ENCODE results near the gene HHAT.

Gene HHAT

GRCh38 chr1:210292231-210292871 lies 36.4 kb upstream of the HHAT start:
- peak overlapping the region; percentile 93 for H2AFZ ChIP-seq (ENCODE audit: low read length)
- no peak for TF ChIP-seq EZH2 (optimal IDR thresholded peaks at IDR 0.05; ENCODE audit: low read depth, low read length)
- peak; percentile 70 for TF ChIP-seq CTCF (IDR thresholded peaks at IDR 0.05; ENCODE audit: low read length)
- peak; percentile 74 for DNase-seq
- H3K9ac ChIP-seq (ENCODE audit: low read length), result peak overlapping the region; percentile 54; the same call in 1 of the 2 replicates
- no peaks in the 10 kb centered on the region for H3K36me3 ChIP-seq (replicated peaks; ENCODE audit: insufficient read depth, low read length)
- no peaks in the 10 kb centered on the region for H3K4me1 ChIP-seq (ENCODE audit: low read length)
- H3K79me2 ChIP-seq (ENCODE audit: low read length), result no peaks in the 10 kb centered on the region
- H3K4me2 ChIP-seq (ENCODE audit: low read depth, low read length), result peak overlapping the region; percentile 93
- H3K9me2 ChIP-seq (replicated peaks; ENCODE audit: insufficient read depth, low read length), result no peaks in the 10 kb centered on the region
- H3K4me3 ChIP-seq (ENCODE audit: low read length), result peak overlapping the region; percentile 60
- no peaks in the 10 kb centered on the region for H4K20me1 ChIP-seq (ENCODE audit: insufficient read depth, low read length)
- H3K27ac ChIP-seq (ENCODE audit: low read length), result no peak overlapping the region
- no peaks in the 10 kb centered on the region for H3K9me3 ChIP-seq (replicated peaks; ENCODE audit: insufficient read depth, low read length)
- H3K27me3 ChIP-seq (replicated peaks; ENCODE audit: insufficient read depth, low read length), result no peaks in the 10 kb centered on the region
- no peaks in the 10 kb centered on the region for H3F3A ChIP-seq (ENCODE audit: insufficient read depth, low read length)

GRCh38 chr1:210293171-210293607 lies 35.5 kb upstream of the HHAT start:
- no peaks in the 10 kb centered on the region for H3K4me1 ChIP-seq (ENCODE audit: low read length)
- H3K27ac ChIP-seq (ENCODE audit: low read length), result no peak overlapping the region
- H3K9me2 ChIP-seq (replicated peaks; ENCODE audit: insufficient read depth, low read length), result no peaks in the 10 kb centered on the region
- no peak for DNase-seq
- H3K36me3 ChIP-seq (replicated peaks; ENCODE audit: insufficient read depth, low read length), result no peaks in the 10 kb centered on the region
- H3F3A ChIP-seq (ENCODE audit: insufficient read depth, low read length), result no peaks in the 10 kb centered on the region
- H3K4me3 ChIP-seq (ENCODE audit: low read length), result peak overlapping the region; percentile 60; the same call in 1 of the 2 replicates
- no peaks in the 10 kb centered on the region for H3K27me3 ChIP-seq (replicated peaks; ENCODE audit: insufficient read depth, low read length)
- no peak overlapping the region for H3K9ac ChIP-seq (ENCODE audit: low read length)
- TF ChIP-seq EZH2phosphoT487 (IDR thresholded peaks at IDR 0.05; ENCODE audit: low read length), result no peak
- H4K20me1 ChIP-seq (ENCODE audit: insufficient read depth, low read length), result no peaks in the 10 kb centered on the region
- no peaks in the 10 kb centered on the region for H3K79me2 ChIP-seq (ENCODE audit: low read length)
- no peaks in the 10 kb centered on the region for H3K9me3 ChIP-seq (replicated peaks; ENCODE audit: insufficient read depth, low read length)
- peak overlapping the region; percentile 93; the same call in 1 of the 2 replicates for H2AFZ ChIP-seq (ENCODE audit: low read length)
- peak overlapping the region; percentile 93; the same call in 1 of the 2 replicates for H3K4me2 ChIP-seq (ENCODE audit: low read depth, low read length)

GRCh38 chr1:210294999-210295745 lies 33.5 kb upstream of the HHAT start:
- Histone ChIP-seq H3K9me3 (replicated peaks; ENCODE audit: insufficient read depth, low read length) (no peaks in the 10 kb centered on the region), H3K4me2 (ENCODE audit: low read depth, low read length) (no peak overlapping the region), H3K4me3 (ENCODE audit: low read length) (no peak overlapping the region), H3K79me2 (ENCODE audit: low read length) (no peaks in the 10 kb centered on the region), H2AFZ (ENCODE audit: low read length) (no peak overlapping the region), H4K20me1 (ENCODE audit: insufficient read depth, low read length) (no peaks in the 10 kb centered on the region), H3K4me1 (ENCODE audit: low read length) (no peaks in the 10 kb centered on the region), H3F3A (ENCODE audit: insufficient read depth, low read length) (no peaks in the 10 kb centered on the region), H3K27me3 (replicated peaks; ENCODE audit: insufficient read depth, low read length) (no peaks in the 10 kb centered on the region), H3K9ac (ENCODE audit: low read length) (no peak overlapping the region), H3K9me2 (replicated peaks; ENCODE audit: insufficient read depth, low read length) (no peaks in the 10 kb centered on the region), H3K36me3 (replicated peaks; ENCODE audit: insufficient read depth, low read length) (no peaks in the 10 kb centered on the region), H3K27ac (ENCODE audit: low read length) (no peak overlapping the region)
- no peak for TF ChIP-seq EZH2 (optimal IDR thresholded peaks at IDR 0.05; ENCODE audit: low read depth, low read length)
- no peak for TF ChIP-seq EZH2phosphoT487 (IDR thresholded peaks at IDR 0.05; ENCODE audit: low read length)
- TF ChIP-seq CTCF (IDR thresholded peaks at IDR 0.05; ENCODE audit: low read length), result no peak
- DNase-seq, result no peak

GRCh38 chr1:210296682-210297081 lies 32.0 kb upstream of the HHAT start:
- TF ChIP-seq EZH2phosphoT487 (IDR thresholded peaks at IDR 0.05; ENCODE audit: low read length), result no peak
- TF ChIP-seq EZH2 (optimal IDR thresholded peaks at IDR 0.05; ENCODE audit: low read depth, low read length), result no peak
- TF ChIP-seq CTCF (IDR thresholded peaks at IDR 0.05; ENCODE audit: low read length), result no peak
- no peaks in the 10 kb centered on the region for H3K9me3 ChIP-seq (replicated peaks; ENCODE audit: insufficient read depth, low read length)
- H3K9ac ChIP-seq (ENCODE audit: low read length), result no peak overlapping the region
- no peaks in the 10 kb centered on the region for H3K9me2 ChIP-seq (replicated peaks; ENCODE audit: insufficient read depth, low read length)
- H3K4me2 ChIP-seq (ENCODE audit: low read depth, low read length), result no peak overlapping the region
- no peak overlapping the region for H3K4me3 ChIP-seq (ENCODE audit: low read length)
- H3F3A ChIP-seq (ENCODE audit: insufficient read depth, low read length), result no peaks in the 10 kb centered on the region
- no peaks in the 10 kb centered on the region for H3K79me2 ChIP-seq (ENCODE audit: low read length)
- no peaks in the 10 kb centered on the region for H3K27me3 ChIP-seq (replicated peaks; ENCODE audit: insufficient read depth, low read length)
- H3K36me3 ChIP-seq (replicated peaks; ENCODE audit: insufficient read depth, low read length), result no peaks in the 10 kb centered on the region
- no peak for DNase-seq
- no peaks in the 10 kb centered on the region for H4K20me1 ChIP-seq (ENCODE audit: insufficient read depth, low read length)
- no peak overlapping the region for H2AFZ ChIP-seq (ENCODE audit: low read length)
- no peak overlapping the region for H3K27ac ChIP-seq (ENCODE audit: low read length)
- H3K4me1 ChIP-seq (ENCODE audit: low read length), result no peaks in the 10 kb centered on the region

Measured in MM.1S (cell line).